Measurements from ENCODE around the gene SP3.
A peak's percentile ranks its signal among the peaks of the same experiment; 100 is the strongest.

SP3 gene

GRCh38 chr2:173865971-173866873, 99.0 kb downstream of the SP3 start:
- peaks cover 2% of the 10 kb centered on the region for H3K27me3 ChIP-seq (ENCODE audit: insufficient read depth, low read length, poor library complexity)
- no peaks in the 10 kb centered on the region for H3K4me1 ChIP-seq (ENCODE audit: insufficient read depth, low read length)
- H3K4me3 ChIP-seq (ENCODE audit: low read depth in 1 of 2, low read length in 2 of 2): no peak overlapping the region
- H3K27ac ChIP-seq (ENCODE audit: low read length): no peak overlapping the region
- ATAC-seq (ENCODE audit: insufficient read depth, low read depth): no peak
- no peaks in the 10 kb centered on the region for H3K79me2 ChIP-seq (ENCODE audit: insufficient read depth, low read length)
- no peaks in the 10 kb centered on the region for H4K20me1 ChIP-seq (ENCODE audit: insufficient read depth, low read length)
- no peaks in the 10 kb centered on the region for H3K9me3 ChIP-seq (ENCODE audit: insufficient read depth, low read length, severe bottlenecking)
- H3K9ac ChIP-seq (ENCODE audit: low read depth, low read length): no peak overlapping the region
- H2AFZ ChIP-seq (ENCODE audit: low read depth, low read length): no peak overlapping the region
- H3K4me2 ChIP-seq (ENCODE audit: insufficient read depth, low read length): no peak overlapping the region
- no peaks in the 10 kb centered on the region for H3K36me3 ChIP-seq (ENCODE audit: insufficient read depth, low read length)
- DNase-seq: no peak
- no peak for TF ChIP-seq EZH2 (IDR thresholded peaks at IDR 0.05; ENCODE audit: borderline replicate concordance, low read depth, low read length, severe bottlenecking)
- TF ChIP-seq, protein P1, sequence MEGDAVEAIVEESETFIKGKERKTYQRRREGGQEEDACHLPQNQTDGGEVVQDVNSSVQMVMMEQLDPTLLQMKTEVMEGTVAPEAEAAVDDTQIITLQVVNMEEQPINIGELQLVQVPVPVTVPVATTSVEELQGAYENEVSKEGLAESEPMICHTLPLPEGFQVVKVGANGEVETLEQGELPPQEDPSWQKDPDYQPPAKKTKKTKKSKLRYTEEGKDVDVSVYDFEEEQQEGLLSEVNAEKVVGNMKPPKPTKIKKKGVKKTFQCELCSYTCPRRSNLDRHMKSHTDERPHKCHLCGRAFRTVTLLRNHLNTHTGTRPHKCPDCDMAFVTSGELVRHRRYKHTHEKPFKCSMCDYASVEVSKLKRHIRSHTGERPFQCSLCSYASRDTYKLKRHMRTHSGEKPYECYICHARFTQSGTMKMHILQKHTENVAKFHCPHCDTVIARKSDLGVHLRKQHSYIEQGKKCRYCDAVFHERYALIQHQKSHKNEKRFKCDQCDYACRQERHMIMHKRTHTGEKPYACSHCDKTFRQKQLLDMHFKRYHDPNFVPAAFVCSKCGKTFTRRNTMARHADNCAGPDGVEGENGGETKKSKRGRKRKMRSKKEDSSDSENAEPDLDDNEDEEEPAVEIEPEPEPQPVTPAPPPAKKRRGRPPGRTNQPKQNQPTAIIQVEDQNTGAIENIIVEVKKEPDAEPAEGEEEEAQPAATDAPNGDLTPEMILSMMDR (IDR thresholded peaks at IDR 0.05; ENCODE audit: borderline replicate concordance, extremely low read depth, low read length, poor library complexity, severe bottlenecking): no peak

DNA sequence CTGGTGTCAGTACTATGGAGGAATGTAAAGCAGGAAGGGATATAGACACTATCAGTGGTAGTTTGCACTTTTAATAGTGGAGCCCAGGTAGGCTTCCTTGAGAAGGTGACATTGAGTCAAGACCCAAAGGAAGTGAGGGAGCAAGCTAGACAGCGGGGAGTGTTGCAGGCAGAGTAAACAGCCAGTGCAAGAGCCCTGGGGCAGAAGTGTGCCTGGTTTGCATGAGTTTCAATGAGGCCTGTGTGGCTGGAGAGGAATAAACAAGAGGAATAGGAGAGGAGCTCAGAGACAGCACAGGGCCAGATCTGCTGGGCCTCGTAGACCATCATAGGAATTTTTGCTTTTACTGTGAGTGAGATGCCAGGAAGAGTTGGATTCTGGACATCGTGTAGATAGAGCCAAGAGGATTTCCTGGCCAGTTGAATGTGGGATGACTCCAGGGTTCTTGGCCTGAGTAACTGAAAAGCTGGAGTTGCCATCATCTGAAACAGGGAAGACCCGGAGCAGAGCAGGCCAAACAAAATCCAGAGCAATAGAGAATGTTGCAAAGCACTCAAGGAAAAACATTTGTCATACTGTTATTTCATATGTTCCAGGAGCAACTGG, 102.5 kb downstream of the SP3 start:
- no peaks in the 10 kb centered on the region for H3K4me1 ChIP-seq (ENCODE audit: insufficient read depth, low read length)

GRCh38 chr2:173860566-173860965, 104.6 kb downstream of the SP3 start:
- Histone ChIP-seq H3K27ac (ENCODE audit: low read length) (no peak overlapping the region), H3K4me3 (ENCODE audit: low read depth in 1 of 2, low read length in 2 of 2) (no peak overlapping the region), H3K79me2 (ENCODE audit: insufficient read depth, low read length) (no peaks in the 10 kb centered on the region), H3K4me1 (ENCODE audit: insufficient read depth, low read length) (no peaks in the 10 kb centered on the region), H3K9ac (ENCODE audit: low read depth, low read length) (no peak overlapping the region), H2AFZ (ENCODE audit: low read depth, low read length) (no peak overlapping the region), H3K27me3 (ENCODE audit: insufficient read depth, low read length, poor library complexity) (peaks cover 2% of the 10 kb centered on the region), H3K36me3 (ENCODE audit: insufficient read depth, low read length) (no peaks in the 10 kb centered on the region), H3K9me3 (ENCODE audit: insufficient read depth, low read length, severe bottlenecking) (no peaks in the 10 kb centered on the region), H4K20me1 (ENCODE audit: insufficient read depth, low read length) (no peaks in the 10 kb centered on the region), H3K4me2 (ENCODE audit: insufficient read depth, low read length) (no peak overlapping the region)
- DNase-seq (no peak), ATAC-seq (ENCODE audit: insufficient read depth, low read depth) (0 out of 3 replicates have a peak, but pooled peaks have one; percentile 19)
- TF ChIP-seq, protein P1 (IDR thresholded peaks at IDR 0.05; ENCODE audit: borderline replicate concordance, extremely low read depth, low read length, poor library complexity, severe bottlenecking): no peak
- TF ChIP-seq EZH2 (IDR thresholded peaks at IDR 0.05; ENCODE audit: borderline replicate concordance, low read depth, low read length, severe bottlenecking): no peak

More for the DNA sequence above, 102.5 kb downstream of the SP3 start:
- no peak overlapping the region for H2AFZ ChIP-seq (ENCODE audit: low read depth, low read length)
- no peaks in the 10 kb centered on the region for H3K36me3 ChIP-seq (ENCODE audit: insufficient read depth, low read length)
- H3K79me2 ChIP-seq (ENCODE audit: insufficient read depth, low read length): no peaks in the 10 kb centered on the region
- H4K20me1 ChIP-seq (ENCODE audit: insufficient read depth, low read length): no peaks in the 10 kb centered on the region
- H3K4me3 ChIP-seq (ENCODE audit: low read depth in 1 of 2, low read length in 2 of 2): no peak overlapping the region
- TF ChIP-seq, protein P1 (IDR thresholded peaks at IDR 0.05; ENCODE audit: borderline replicate concordance, extremely low read depth, low read length, poor library complexity, severe bottlenecking): no peak
- no peak for TF ChIP-seq EZH2 (IDR thresholded peaks at IDR 0.05; ENCODE audit: borderline replicate concordance, low read depth, low read length, severe bottlenecking)
- no peaks in the 10 kb centered on the region for H3K9me3 ChIP-seq (ENCODE audit: insufficient read depth, low read length, severe bottlenecking)
- H3K4me2 ChIP-seq (ENCODE audit: insufficient read depth, low read length): no peak overlapping the region
- H3K27me3 ChIP-seq (ENCODE audit: insufficient read depth, low read length, poor library complexity): peaks cover 2% of the 10 kb centered on the region
- no peak overlapping the region for H3K9ac ChIP-seq (ENCODE audit: low read depth, low read length)
- ATAC-seq (ENCODE audit: insufficient read depth, low read depth): no peak
- no peak for DNase-seq
- H3K27ac ChIP-seq (ENCODE audit: low read length): no peak overlapping the region

All from DND-41 (cell line).